ENCODE results near the gene C10orf71.

GRCh38 chr10:49293208-49293603 is 5.8 kb upstream of the C10orf71 start:
- TF ChIP-seq CTCF (IDR thresholded peaks at IDR 0.05; ENCODE audit: insufficient read depth, low read depth, low read length) (no peak), EZH2 (IDR thresholded peaks at IDR 0.05; ENCODE audit: insufficient read depth, low read length) (no peak)

All from astrocyte (in vitro differentiated cells and primary cell).